Pulmonary artery endothelial cell (primary cell): Measurements from ENCODE around the gene LRMDA. TPM values are rescaled to one million over a fixed set of nuclear protein-coding genes. Genes with fewer than 3 reads are reported as not detected.

Source experiments
- DNase-seq: peaks from one replicate; pipeline ENCODE4 v3.0.0-alpha.2; 2011; ENCODE audit warnings: low read depth, low spot score
- total RNA-seq: library from RNA; depleted of rRNA; stranded (reverse); fragments of >200 nt; gene quantifications from 2 replicates; pipeline ENCODE4 v1.2.3, GENCODE V29; 2014

Gene LRMDA
- total RNA-seq, 1 donor from 2014 or later, result 14.6 TPM

GRCh38 chr10:76353237-76353851 is 921.9 kb downstream of the LRMDA start:
- no peak for DNase-seq

DNA sequence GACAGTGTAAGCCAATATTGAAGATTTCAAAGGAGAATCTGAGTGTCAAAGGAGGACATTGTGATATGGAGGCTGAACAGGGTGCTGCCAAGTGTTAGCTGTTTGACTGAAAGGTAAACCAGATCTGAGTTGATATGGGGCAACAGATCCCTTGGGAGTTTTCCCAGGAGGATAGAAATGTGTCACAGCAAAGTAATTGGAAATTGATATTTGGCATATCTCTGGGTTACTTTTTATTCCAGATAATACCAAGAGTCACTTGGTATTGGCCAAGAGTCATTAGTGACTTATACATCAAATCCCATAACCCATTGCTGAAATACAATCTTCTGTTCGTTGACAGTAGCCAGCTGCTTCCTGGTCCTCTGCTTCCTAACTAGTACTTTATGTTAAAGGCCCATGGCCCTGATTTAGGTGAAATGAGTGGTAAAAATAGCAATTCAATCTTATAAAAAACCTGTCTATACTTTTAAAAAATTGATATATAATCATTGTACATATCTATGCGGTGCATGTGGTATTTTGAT is 922.9 kb downstream of the LRMDA start:
- no peak for DNase-seq

GRCh38 chr10:76354921-76355320 is 923.5 kb downstream of the LRMDA start:
- no peak for DNase-seq

GRCh38 chr10:76356557-76356956 is 925.1 kb downstream of the LRMDA start:
- DNase-seq, result no peak

DNA sequence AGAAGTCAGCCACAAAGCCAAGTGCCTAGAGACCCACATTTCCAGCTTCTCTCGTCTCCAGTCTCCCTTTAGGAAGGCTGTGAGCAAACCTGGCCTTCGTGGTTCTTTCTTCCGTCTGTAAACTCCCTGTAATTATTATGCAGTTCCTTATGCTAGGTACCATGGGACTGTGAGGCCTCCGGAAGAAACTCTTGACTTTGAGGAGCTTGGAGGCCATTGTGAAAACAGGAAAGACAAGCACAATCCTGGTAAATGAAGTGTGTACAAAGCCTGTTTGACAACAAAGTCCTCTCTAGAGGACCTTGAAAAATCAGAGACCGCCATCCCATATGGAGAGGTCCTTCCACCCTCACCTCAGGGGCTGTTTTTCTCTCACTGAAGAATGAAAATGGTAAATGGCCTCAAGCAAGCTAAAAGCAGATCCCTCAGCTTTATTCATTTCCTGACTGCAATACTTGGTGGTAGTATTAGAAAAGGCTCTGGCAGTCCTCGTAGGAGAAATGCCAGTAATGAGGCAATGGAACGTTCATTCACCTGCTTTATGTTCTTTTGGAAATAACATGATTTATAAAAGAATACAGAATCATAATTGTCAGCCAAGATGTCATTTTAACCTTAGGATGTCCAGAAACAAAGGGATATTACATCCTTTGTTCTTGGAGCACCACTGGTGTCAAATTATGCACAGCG is 926.4 kb downstream of the LRMDA start:
- no peak for DNase-seq

- DNase-seq, result no peak
Measured at GRCh38 chr10:76358743-76359395, 927.4 kb downstream of the LRMDA start.

DNA sequence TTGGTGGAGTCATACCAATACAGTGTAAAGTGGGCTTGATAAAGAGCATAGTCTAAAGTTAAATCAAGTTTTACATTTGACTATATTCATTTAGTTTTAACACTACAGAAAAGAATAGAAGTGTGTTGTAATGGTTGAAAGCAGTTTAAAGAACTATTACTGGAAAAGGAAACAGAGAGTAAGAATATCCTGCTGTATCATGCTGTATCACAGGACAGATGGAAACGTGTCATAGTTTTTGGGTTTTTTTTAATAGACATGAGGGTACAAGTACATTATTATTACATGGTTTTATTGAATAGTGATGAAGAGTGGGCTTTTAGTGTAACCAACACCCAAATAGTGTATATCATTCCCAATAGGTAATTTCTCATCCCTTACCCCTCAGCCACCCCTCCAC is 944.3 kb downstream of the LRMDA start:
- DNase-seq, result no peak

- no peak for DNase-seq
Measured at GRCh38 chr10:76382381-76382851, 951.0 kb downstream of the LRMDA start.

- DNase-seq, result no peak
Measured at GRCh38 chr10:76388321-76389023, 957.0 kb downstream of the LRMDA start.

DNA sequence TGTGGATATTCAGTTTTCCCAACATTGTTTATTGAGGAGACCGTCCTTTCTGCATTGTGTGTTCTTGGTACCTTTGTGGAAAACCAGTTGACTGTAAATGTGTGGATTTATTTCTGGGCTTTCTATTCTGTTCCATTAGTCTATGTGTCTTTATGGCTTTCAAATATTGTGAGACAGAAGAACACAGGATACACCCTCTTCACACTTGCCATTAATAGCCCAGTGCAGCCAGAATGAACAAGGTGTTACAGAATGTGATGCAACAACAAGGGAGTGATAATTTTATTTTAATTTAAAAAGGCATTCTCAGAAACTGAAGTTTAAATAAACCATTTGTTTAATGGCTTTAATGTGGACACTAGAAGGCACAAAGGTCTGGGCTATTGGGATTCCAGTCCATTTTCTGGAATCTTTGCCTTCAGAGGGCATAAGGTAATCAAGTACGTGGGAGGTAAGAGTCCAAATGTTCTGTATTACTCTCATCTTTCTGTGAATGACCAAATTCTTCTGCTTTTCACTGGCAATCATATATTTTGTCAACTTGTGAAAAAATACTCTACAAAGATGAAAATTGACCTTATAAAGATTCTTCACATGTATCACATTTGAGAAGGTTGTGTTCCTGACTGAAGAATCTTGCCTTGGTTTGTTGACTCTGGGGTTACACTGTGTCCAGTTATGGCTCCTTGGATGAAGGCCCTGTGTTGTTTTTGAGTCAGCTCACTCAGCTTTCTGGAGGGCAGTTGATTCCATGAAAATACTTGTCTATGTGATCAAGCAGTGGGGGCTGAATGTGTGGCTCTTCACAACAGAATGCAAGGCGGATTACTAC is 962.7 kb downstream of the LRMDA start:
- no peak for DNase-seq

DNA sequence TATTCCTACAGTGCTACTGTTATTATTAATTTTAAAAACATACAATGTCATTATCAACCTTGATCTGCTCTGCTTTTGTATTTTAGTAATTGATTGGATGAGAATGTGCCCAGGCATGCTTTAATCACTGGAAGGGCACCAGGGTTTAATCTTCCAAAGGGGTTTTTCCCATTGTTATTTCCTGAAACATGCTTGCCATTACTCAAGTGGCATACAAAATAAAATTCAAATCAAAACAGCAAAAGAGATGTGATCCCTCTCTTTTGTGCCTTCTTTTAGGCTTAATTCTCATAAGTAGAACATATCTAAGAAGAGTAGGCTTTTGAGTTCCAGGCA is 963.3 kb downstream of the LRMDA start:
- DNase-seq, result no peak

DNA sequence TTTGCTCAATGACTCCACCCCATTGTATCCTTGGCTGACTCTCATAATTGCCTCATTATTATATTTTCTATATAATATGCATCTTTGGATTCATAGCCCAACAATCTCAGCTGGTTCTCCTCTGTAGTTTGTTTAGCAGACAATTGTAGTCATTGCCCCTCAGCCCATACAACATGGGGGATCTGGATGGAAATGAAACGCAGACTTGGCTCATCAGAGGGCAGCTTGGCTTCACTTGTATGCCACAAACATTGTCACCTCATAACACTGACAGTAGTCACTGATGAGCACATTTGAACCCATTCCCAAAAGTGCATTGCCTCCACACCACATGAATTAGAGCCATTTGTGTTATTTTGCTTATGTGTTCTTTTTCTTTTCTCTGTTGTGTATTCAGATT is 963.8 kb downstream of the LRMDA start:
- DNase-seq, result no peak

GRCh38 chr10:76396134-76396533 is 964.7 kb downstream of the LRMDA start:
- DNase-seq, result no peak

GRCh38 chr10:76397181-76398042 is 966.0 kb downstream of the LRMDA start:
- no peak for DNase-seq

GRCh38 chr10:76398043-76398710 is 966.8 kb downstream of the LRMDA start:
- no peak for DNase-seq

DNA sequence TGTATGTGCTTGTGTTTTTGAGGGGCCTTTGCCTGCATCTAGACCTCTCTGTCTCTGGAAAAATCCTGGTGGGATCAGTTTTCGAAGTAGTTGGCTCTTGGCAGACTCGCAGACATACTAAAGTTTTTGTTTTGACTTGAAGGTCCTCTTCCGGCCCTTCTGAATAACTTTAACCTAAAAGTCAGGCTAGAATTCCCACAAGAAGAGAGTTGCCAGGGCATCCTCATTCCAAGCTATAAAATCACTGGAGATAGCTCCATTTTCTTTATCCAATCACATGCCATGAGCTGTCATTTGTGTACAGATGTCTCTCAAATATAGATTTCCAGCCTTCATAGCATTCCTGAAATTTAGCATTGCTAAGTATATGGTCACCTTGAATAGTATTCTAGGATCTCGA is 967.8 kb downstream of the LRMDA start:
- DNase-seq, result no peak

DNA sequence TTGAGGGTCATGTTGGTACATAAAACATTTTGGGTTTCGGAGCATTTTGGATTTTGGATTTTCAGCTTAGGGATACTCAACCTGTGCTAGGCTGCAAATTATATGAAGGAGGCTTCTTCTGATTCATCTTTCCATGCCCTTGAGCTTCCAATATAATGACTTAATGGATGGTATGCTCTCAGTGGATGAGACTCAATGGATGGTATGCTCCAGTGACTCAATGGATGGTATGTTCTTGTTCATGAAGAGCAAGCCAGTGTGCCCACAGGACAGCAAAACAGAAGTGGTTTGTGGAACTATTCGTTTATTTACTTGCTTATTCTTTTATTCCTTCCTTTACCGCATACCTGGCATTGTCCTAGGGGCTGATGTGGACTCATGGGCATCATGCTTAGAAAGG is 969.6 kb downstream of the LRMDA start:
- no peak for DNase-seq

DNA sequence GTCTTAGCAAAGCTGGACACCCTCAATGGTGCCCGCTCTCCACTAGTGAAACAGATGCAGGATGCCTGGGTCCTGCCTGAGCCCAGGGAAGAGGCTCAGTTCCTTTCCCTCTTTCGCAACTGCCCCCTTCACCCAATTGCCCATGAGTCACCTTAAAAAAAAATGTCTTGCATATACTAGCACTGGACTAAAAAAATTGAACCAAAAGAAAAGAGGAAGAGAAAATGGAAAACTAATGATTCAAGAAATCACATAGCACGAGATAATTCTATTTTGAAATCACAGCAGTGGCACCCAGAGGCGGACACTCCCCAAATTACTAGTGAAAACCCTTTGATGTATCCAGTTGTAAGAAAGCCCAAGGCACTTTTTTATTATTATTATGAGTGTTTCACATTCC is 972.5 kb downstream of the LRMDA start:
- no peak for DNase-seq

- DNase-seq, result no peak
Measured at GRCh38 chr10:76404531-76404930, 973.1 kb downstream of the LRMDA start.

DNA sequence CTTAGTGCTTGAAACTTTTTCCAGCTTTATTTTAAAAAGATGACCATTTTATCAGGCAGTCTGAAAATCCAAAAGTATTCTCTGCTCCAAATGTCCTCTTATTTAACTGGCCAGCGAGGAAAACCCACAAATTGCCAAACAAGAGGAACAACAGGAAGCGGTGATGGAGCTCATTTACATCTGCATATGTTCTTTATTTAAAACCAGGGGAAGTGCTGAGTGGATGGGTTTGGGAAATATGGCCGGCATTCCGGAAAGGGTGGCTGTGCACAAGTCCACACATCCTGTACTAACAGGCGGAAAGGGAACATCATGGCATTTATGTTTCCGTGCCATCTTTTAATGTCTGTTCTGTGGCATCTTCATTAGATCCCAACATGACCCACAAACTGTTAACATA is 974.5 kb downstream of the LRMDA start:
- no peak for DNase-seq
